Activated CD8-positive, alpha-beta memory T cell treated with anti-CD3 and anti-CD28 coated beads, Interleukin-2, amount 10 ng/mL, durations not matched to agents 7 days and 5 days (primary cell): Measurements from ENCODE around the gene PUM2. TPM values are rescaled to one million over a fixed set of nuclear protein-coding genes. Genes with fewer than 3 reads are reported as not detected.

ENCODE experiments used
- ATAC-seq: fragments of 150-1000 bp; cut with Tn5 transposase; one replicate; pipeline ENCODE4 v1.10.0; 2021; ENCODE audit warnings: moderate library complexity
- CTCF ChIA-PET: fragments of 350-600 bp; sonication (Branson Sonifier 250); formaldehyde crosslinking; loops from one replicate; lab custom pipeline; 2021; ENCODE audit warnings: antibody characterized with exemption; lab: Charles Lee
- DNase-seq: peaks from one replicate; pipeline ENCODE4 v3.0.0-alpha.2; 2020
- H3K27ac Mint-ChIP-seq: one replicate; pipeline ENCODE4 v1.8.0; 2021; ENCODE audit warnings: mild to moderate bottlenecking, mixed read lengths
- H3K27me3 Mint-ChIP-seq: one replicate; pipeline ENCODE4 v1.8.0; 2021; ENCODE audit warnings: mixed read lengths
- H3K36me3 Mint-ChIP-seq: one replicate; pipeline ENCODE4 v1.8.0; 2021; ENCODE audit warnings: mild to moderate bottlenecking, mixed read lengths
- H3K4me1 Mint-ChIP-seq: one replicate; pipeline ENCODE4 v1.8.0; 2021; ENCODE audit warnings: mixed read lengths
- H3K4me3 Mint-ChIP-seq: one replicate; pipeline ENCODE4 v1.8.0; 2021; ENCODE audit warnings: mild to moderate bottlenecking, moderate library complexity, mixed read lengths
- H3K9me3 Mint-ChIP-seq: one replicate; pipeline ENCODE4 v1.8.0; 2022; ENCODE audit warnings: low read depth, mixed read lengths
- total RNA-seq, 2 experiments: library from RNA; stranded (reverse); gene quantifications; one replicate each; pipeline ENCODE4 v1.2.3, GENCODE V29; 2021

The PUM2 gene
- total RNA-seq, 2 experiments from 2014 or later: 120 to 127 TPM

GRCh38 chr2:20365249-20365817, 14.7 kb upstream of the PUM2 start:
- Mint-ChIP-seq H3K27me3 (no peaks in the 10 kb centered on the region), H3K36me3 (peaks cover 35% of the 10 kb centered on the region), H3K4me3 (peak overlapping the region; percentile 50), H3K27ac (peak overlapping the region; percentile 80), H3K4me1 (peaks cover 37% of the 10 kb centered on the region), H3K9me3 (peaks cover 6% of the 10 kb centered on the region)
- CTCF ChIA-PET: interaction anchor here (1.1 to 7.6 kb wide), 5 partner anchors 12 to 46 kb away, joined by 3 to 44 read pairs (median 4); no protein-coding TSS in a partner anchor
- DNase-seq (peak; percentile 90), ATAC-seq (peak; percentile 84)

GRCh38 chr2:20363578-20363977, 12.9 kb upstream of the PUM2 start:
- H3K9me3 Mint-ChIP-seq: peaks cover 4% of the 10 kb centered on the region
- CTCF ChIA-PET: interaction anchor here (7.6 kb wide), 1 partner anchor 11 kb away, joined by 44 read pairs; no protein-coding TSS in a partner anchor
- no peak overlapping the region for H3K4me3 Mint-ChIP-seq
- H3K27ac Mint-ChIP-seq: no peak overlapping the region
- no peak for DNase-seq
- H3K27me3 Mint-ChIP-seq: no peaks in the 10 kb centered on the region
- ATAC-seq: no peak
- H3K36me3 Mint-ChIP-seq: peaks cover 24% of the 10 kb centered on the region
- H3K4me1 Mint-ChIP-seq: peaks cover 37% of the 10 kb centered on the region

DNA sequence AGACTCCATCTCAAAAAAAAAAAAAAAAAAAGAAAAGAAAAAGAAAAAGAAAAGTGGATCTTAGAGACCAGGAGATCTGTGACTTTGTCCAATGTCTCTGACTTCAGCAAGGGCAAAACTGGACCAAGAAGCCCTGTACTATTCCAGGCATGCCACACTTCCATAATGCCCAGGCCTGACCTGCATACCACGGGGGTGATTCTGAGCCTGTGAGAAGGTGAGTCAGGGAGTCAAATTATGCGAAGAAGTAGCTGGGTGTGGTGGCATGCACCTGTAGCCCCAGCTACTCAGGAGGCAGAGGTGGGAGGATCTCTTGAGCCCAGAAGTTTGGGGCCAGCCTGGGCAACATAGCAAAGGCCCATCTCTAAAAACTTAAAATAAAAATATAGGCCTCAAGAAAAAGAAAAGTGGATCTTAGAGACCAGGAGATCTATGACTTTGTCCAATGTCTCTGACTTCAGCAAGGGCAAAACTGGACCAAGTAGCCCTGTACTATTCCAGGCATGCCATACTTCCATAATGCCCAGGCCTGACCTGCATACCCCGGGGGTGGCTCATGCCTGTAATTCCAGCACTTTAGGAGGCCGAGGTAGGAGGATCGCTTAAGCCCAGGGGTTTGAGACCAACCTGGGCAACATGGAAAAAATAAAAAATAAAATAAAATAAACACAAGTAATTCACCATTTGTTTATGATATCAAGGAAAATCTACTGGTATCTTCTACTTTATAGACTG, 12.2 kb upstream of the PUM2 start:
- DNase-seq: no peak
- Mint-ChIP-seq H3K4me1 (peaks cover 39% of the 10 kb centered on the region), H3K27me3 (no peaks in the 10 kb centered on the region), H3K27ac (no peak overlapping the region), H3K4me3 (no peak overlapping the region), H3K9me3 (no peaks in the 10 kb centered on the region), H3K36me3 (peaks cover 21% of the 10 kb centered on the region)
- CTCF ChIA-PET: interaction anchor here (7.6 kb wide), 1 partner anchor 10 kb away, joined by 44 read pairs; no protein-coding TSS in a partner anchor
- no peak for ATAC-seq

DNA sequence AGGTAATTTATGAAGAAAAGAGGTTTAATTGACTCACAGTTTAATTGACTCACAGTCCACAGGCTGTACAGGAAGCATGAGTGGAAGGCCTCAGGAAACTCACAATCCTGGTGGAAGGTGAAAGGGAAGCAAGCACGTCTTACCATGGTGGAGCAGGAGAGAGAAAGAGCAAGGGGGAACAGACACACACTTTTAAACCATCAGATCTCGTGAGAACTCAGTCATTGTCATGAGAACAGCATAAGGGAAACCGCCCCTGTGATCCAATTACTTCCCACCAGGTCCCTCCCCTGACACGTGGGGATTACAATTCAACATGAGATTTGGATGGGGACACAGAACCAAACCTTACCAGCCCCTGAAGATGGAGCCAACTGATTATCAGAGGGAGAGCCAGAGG, 11.2 kb upstream of the PUM2 start:
- ATAC-seq: no peak
- H3K4me1 Mint-ChIP-seq: peaks cover 32% of the 10 kb centered on the region
- H3K36me3 Mint-ChIP-seq: peaks cover 13% of the 10 kb centered on the region
- no peak overlapping the region for H3K4me3 Mint-ChIP-seq
- no peak for DNase-seq
- H3K27ac Mint-ChIP-seq: no peak overlapping the region
- CTCF ChIA-PET: interaction anchor here (1.5 kb wide), 1 partner anchor 10 kb away, joined by 6 read pairs; no protein-coding TSS in a partner anchor
- H3K27me3 Mint-ChIP-seq: no peaks in the 10 kb centered on the region
- no peaks in the 10 kb centered on the region for H3K9me3 Mint-ChIP-seq

DNA sequence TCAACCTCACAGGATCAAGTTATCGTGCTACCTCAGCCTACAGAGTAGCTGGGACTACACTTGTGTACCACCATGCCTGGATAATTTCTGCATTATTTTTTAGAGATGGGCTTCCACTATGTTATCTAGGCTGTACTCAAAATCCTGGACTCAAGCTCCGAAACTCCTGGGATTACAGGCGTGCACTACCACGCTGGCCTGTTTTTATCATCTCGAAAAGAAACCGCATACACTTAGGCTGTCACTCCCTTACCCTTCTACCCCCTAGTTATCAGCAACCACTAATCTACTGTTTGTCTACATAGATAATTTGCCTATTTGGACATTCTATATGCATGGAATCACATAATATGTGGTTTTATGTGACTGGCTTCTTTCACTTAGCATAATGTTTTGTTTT, 8.5 kb upstream of the PUM2 start:
- Mint-ChIP-seq H3K27me3 (no peaks in the 10 kb centered on the region), H3K4me1 (peaks cover 13% of the 10 kb centered on the region), H3K27ac (no peak overlapping the region), H3K36me3 (peaks cover 10% of the 10 kb centered on the region), H3K4me3 (no peak overlapping the region), H3K9me3 (no peaks in the 10 kb centered on the region)
- ATAC-seq (no peak), DNase-seq (no peak)
- CTCF ChIA-PET: interaction anchor here (1.0 kb wide), 2 partner anchors 33 to 52 kb away, joined by 3 read pairs; no protein-coding TSS in a partner anchor

DNA sequence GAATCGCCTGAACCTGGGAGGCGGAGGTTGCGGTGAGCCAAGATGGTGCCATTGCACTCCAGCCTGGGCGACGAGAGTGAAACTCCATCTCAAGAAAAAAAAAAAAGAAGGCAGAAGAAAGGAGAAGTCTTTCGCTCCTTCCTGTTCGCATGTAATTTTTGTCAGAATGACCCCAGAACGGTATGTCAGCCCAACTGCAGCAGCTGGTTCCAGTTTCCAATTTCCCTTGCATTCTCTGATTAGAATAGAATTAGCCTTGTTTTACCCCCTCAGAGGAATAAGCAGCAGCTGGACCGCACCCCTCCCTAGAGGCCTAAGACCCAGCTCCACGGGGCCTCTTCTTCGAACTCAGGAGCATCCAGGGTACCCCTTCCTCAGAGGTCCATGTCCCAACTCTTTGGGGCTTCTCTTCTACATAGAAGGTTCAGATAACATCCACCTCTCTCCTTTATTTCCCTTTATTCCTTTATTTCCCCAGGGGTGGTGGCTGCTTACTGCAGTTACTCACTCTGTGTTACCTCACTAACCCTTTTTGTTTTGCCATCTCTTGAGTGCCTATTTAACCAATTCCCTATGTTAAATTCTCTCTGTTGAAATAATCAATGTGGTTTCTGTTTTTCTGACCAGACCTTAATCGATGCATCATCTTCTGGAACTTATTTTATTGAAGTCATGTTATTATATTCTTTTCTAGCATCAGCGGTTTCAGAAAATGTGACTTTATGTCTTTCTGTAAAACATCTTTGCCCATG, 7.2 kb upstream of the PUM2 start:
- CTCF ChIA-PET: interaction anchor here (1.0 kb wide), 1 partner anchor 21 kb away, joined by 3 read pairs; no protein-coding TSS in a partner anchor
- DNase-seq: no peak
- Mint-ChIP-seq H3K4me3 (no peak overlapping the region), H3K27ac (no peak overlapping the region), H3K4me1 (peaks cover 9% of the 10 kb centered on the region), H3K27me3 (no peaks in the 10 kb centered on the region), H3K9me3 (no peaks in the 10 kb centered on the region), H3K36me3 (peaks cover 6% of the 10 kb centered on the region)
- no peak for ATAC-seq

DNA sequence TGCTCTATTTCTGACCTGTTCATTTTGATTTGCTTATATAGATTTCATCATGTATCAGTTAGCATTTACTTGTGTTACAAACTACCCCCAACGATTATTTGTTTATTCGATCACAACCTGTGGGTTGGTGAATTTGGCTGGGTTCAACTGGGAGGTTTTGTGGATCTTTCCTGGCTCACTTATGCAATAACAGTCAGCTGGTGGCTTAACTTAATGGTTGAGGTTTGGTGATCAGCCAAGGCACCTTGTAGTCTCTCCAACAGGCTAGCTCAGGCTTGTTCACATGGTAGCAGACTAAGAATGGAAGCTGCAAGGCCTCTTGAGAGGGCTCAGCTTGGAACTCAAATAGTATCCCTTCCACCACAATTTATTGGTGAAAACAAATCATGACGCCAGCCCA, 5.4 kb upstream of the PUM2 start:
- Mint-ChIP-seq H3K27ac (no peak overlapping the region), H3K36me3 (peaks cover 2% of the 10 kb centered on the region), H3K4me1 (peaks cover 8% of the 10 kb centered on the region), H3K27me3 (no peaks in the 10 kb centered on the region), H3K4me3 (no peak overlapping the region), H3K9me3 (no peaks in the 10 kb centered on the region)
- no peak for ATAC-seq
- DNase-seq: no peak
- CTCF ChIA-PET: no interaction called here

GRCh38 chr2:20355131-20355530, 4.5 kb upstream of the PUM2 start:
- Mint-ChIP-seq H3K27me3 (no peaks in the 10 kb centered on the region), H3K9me3 (no peaks in the 10 kb centered on the region), H3K4me1 (peaks cover 8% of the 10 kb centered on the region), H3K27ac (no peak overlapping the region), H3K36me3 (peaks cover 2% of the 10 kb centered on the region), H3K4me3 (no peak overlapping the region)
- ATAC-seq (no peak), DNase-seq (no peak)
- CTCF ChIA-PET: interaction anchor here (4.5 kb wide), 1 partner anchor 11 kb away, joined by 44 read pairs; no protein-coding TSS in a partner anchor

DNA sequence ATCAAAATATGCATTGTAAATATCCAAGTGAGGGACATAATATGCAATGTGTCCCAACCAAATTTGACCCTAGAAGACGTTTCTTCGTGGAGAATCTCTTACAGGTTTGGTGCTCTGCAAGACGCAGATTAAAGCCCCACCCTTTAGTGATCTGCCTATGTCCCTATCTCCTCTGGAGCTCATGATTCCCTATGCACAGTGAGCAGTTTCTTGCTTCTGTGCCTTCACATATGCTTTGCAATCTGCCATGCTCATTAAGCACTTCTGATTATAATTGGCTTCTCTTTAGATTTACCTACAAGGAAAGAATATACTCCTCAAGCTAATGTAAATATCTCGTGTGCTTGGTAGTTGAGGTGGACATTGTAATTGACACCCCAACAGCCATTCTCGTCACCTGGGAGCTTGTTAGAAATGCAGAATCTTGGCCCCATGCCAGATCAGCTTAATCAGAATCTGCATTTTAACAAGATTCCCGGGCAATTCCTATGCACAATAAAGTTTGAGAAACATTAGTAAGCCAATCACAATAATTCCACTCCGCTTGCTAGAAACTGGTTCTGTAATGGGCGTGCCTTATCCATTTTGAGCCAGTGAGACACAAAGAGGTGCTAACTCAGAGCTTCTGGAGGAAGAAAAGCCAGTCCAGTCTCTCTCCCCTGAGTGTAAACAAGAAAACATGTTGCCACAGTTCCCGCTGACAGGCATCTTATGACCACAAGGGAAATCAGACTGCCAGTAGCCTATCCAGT, 2.8 kb upstream of the PUM2 start:
- H3K9me3 Mint-ChIP-seq: no peaks in the 10 kb centered on the region
- H3K27ac Mint-ChIP-seq: no peak overlapping the region
- H3K36me3 Mint-ChIP-seq: peaks cover 14% of the 10 kb centered on the region
- H3K4me1 Mint-ChIP-seq: peaks cover 15% of the 10 kb centered on the region
- DNase-seq (no peak), ATAC-seq (no peak)
- H3K27me3 Mint-ChIP-seq: no peaks in the 10 kb centered on the region
- H3K4me3 Mint-ChIP-seq: no peak overlapping the region
- CTCF ChIA-PET: interaction anchor here (0.8 to 4.5 kb wide), 6 partner anchors 10 to 298 kb away, joined by 3 to 44 read pairs (median 4); partner anchors contain the start of genes HS1BP3 and SDC1

GRCh38 chr2:20352581-20353216, 2.1 kb upstream of the PUM2 start:
- H3K4me1 Mint-ChIP-seq: peaks cover 17% of the 10 kb centered on the region
- no peaks in the 10 kb centered on the region for H3K9me3 Mint-ChIP-seq
- no peak overlapping the region for H3K4me3 Mint-ChIP-seq
- ATAC-seq (no peak), DNase-seq (no peak)
- H3K27me3 Mint-ChIP-seq: no peaks in the 10 kb centered on the region
- no peak overlapping the region for H3K27ac Mint-ChIP-seq
- peaks cover 16% of the 10 kb centered on the region for H3K36me3 Mint-ChIP-seq
- CTCF ChIA-PET: interaction anchor here (0.8 to 4.5 kb wide), 9 partner anchors 9 to 299 kb away, joined by 3 to 44 read pairs (median 4); partner anchors contain the start of genes HS1BP3 and SDC1

DNA sequence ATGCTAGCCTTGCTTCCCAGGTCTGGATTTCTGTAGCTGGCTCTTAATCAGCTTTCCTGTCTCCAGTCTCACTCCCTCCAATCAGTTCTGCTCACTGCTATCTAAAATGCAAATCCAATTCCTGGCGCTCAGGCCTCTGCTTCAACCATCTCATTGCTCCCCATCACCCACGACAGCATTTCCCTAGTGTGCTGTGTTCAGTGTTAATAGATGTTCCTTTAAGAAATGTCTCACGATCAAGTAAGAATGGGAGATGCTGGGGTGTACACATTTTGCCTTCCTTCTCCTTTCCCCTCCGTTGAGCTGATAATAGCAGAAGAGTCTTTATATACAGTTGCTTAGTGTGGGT, 1.6 kb upstream of the PUM2 start:
- ATAC-seq (no peak), DNase-seq (no peak)
- H3K27me3 Mint-ChIP-seq: no peaks in the 10 kb centered on the region
- no peak overlapping the region for H3K4me3 Mint-ChIP-seq
- H3K9me3 Mint-ChIP-seq: no peaks in the 10 kb centered on the region
- H3K4me1 Mint-ChIP-seq: peaks cover 21% of the 10 kb centered on the region
- H3K36me3 Mint-ChIP-seq: peaks cover 17% of the 10 kb centered on the region
- CTCF ChIA-PET: interaction anchor here (1.0 to 4.5 kb wide), 7 partner anchors 9 to 299 kb away, joined by 3 to 44 read pairs (median 5); partner anchors contain the start of gene HS1BP3
- H3K27ac Mint-ChIP-seq: no peak overlapping the region

- Mint-ChIP-seq H3K4me3 (no peak overlapping the region), H3K4me1 (peaks cover 26% of the 10 kb centered on the region), H3K9me3 (no peaks in the 10 kb centered on the region), H3K36me3 (peaks cover 21% of the 10 kb centered on the region), H3K27me3 (no peaks in the 10 kb centered on the region), H3K27ac (no peak overlapping the region)
- CTCF ChIA-PET: interaction anchor here (1.0 to 4.5 kb wide), 6 partner anchors 10 to 300 kb away, joined by 3 to 44 read pairs (median 5); partner anchors contain the start of gene HS1BP3
- ATAC-seq (no peak), DNase-seq (no peak)
These were observed 1.0 kb upstream of the PUM2 start for GRCh38 chr2:20351555-20352229.
